Measurements from ENCODE around the gene MAGEA11.
"Not testable (repeated sequence)": the region's sequence is repeated elsewhere in the genome, so short reads cannot be mapped to it uniquely, and the experiment has no call there.

Gene MAGEA11

DNA sequence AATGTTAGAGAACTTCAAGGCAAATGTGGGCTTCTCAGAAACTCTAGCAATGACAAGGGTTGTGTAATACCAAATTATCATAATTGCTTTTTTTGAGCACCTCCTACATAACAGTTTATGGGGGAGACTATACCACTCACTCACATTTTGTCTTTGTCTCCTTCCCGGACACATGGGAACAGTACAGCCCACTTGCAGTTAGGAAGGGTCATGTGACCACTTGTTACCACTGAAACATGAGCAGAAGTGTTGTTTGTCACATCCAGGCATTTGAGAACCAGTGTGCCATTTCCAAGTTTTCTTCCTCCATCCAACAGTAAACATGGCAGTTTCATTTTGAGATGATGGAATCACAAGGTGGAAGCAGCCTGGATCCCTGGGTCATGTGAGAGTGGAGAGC is 6.9 kb downstream of the MAGEA11 start:
- DNase-seq (ENCODE audit: low read depth), result no peak

DNA sequence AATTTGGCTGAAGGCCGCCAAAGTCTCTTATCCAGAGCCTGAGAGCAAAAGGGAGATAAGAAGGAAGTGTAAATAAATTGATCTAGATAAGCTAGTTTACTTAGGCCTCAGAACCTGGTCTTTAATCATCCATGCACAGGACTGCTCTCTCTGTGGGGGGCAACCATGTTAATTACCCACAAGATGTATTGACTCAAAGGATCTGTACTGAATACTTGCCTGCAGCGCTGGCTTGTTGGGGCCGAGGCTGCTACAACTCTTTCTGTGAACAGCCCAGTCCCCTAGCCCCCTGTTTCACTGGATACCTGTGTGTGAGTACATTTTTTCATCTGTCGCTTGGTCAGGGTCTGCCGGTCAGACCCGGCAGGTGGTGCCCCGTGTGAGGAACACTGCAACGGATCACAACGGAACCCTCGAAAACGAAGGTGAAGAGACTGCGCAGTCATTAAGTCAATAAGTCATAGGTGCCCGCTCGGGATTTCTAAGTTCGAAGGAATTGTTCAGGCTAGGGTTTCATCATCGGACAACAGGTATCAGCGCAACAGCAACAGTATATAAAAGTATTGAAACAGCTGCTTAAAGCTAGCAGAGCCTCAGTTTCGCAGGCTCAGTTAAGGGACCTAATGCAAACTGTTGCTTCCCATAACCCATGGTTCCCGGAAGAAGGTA is 8.3 kb downstream of the MAGEA11 start:
- DNase-seq (ENCODE audit: low read depth), result no peak

DNA sequence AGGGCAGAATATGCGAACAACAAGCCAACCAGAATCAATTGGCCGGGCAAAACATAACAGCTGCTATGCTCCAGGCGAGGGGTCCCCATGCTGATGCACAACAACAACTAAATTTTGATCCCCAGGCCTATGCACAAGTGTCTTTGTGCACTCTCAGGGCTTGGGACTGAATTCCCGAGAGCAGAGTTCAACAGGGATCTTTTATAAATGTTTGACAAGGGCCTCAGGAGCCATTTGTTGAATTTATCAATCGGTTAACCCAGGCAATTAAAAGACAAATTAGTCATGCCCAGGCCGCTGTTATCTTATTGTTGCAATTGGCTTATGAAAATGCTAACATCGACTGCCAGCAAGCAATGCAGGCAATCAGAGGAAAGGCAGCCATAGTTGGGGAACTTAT is 9.4 kb downstream of the MAGEA11 start:
- DNase-seq (ENCODE audit: low read depth), result not testable (repeated sequence)

DNA sequence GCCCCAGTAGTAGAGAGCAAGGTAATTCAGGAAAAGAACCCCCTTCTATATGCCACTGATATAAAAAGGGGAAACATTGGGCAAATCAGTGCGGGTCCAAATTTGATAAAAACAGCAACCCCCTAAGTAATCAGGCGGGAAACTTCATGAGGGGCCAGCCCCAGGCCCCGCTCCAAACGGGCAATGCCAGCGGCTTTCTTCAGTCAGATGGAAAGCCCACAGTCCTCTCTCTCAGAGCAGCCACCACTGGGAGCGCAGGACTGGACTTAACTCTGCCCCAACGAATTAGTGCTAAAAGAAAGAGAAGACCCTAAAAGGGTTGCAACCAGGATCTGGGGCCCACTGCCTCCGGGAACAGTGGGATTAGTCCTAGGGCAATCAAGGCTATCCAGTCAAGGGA is 9.9 kb downstream of the MAGEA11 start:
- no peak for DNase-seq (ENCODE audit: low read depth)

DNA sequence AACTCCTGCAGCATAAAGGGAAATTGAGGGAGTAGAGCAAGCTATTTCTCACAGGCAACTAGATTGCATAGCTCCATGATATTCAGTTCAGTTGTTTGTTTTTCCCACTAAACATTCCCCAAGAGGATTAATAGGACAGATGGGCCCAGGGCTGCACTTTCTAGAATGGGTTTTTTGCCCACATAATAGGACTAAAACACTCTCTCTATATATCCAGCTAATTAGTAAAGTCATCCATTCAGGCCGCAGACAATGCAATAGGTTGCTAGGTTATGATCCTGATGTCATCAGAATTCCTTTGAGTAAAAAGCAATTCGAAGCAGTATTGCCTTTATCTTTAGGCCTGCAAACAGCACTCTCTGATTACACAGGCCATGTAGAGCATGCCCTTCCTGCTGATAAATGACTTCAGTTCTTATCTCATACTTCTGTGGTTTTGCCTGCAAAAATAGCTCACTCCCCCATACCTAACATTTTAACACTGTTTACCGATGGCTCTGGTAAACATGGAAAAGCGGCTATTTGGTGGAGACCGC is 11.8 kb downstream of the MAGEA11 start:
- DNase-seq (ENCODE audit: low read depth), result not testable (repeated sequence)

DNA sequence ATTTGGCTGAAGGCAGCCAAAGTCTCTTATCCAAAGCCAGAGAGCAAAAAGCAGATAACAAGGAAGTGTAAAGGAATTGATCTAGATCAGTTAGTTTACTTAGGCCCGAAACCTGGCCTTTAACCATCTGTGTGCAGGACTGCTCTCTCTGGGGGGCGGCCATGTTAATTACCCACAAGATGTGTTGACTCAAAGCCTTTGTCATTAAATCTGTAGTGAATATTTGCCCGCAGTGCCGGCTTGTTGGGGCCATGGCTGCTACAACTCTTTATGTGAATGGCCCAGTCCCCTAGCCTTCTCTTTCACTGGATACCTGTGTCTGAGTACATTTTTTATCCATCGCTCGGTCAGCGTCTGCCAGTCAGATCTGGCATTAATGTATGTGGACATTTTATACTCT is 15.4 kb downstream of the MAGEA11 start:
- DNase-seq (ENCODE audit: low read depth), result not testable (repeated sequence)

DNA sequence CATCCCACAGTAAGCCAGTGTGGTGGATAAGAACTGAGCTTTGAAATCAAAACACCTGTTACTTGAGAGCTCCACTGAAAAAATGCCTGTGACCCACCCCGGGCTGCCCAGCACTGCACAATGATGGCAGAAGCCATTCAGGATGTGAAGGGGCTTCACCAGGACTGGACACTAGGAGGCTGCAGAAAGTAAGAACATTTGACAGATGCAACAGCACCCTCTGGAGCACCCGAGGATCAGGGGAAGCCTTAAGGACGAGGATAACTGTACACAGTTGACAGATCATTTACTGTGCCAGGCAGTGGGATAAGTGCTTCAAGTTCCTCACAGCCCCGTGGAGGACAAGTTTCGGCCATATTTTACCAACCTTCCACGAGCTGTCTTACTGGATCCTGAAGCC is 30.4 kb downstream of the MAGEA11 start:
- DNase-seq (ENCODE audit: low read depth), result not testable (repeated sequence)

DNA sequence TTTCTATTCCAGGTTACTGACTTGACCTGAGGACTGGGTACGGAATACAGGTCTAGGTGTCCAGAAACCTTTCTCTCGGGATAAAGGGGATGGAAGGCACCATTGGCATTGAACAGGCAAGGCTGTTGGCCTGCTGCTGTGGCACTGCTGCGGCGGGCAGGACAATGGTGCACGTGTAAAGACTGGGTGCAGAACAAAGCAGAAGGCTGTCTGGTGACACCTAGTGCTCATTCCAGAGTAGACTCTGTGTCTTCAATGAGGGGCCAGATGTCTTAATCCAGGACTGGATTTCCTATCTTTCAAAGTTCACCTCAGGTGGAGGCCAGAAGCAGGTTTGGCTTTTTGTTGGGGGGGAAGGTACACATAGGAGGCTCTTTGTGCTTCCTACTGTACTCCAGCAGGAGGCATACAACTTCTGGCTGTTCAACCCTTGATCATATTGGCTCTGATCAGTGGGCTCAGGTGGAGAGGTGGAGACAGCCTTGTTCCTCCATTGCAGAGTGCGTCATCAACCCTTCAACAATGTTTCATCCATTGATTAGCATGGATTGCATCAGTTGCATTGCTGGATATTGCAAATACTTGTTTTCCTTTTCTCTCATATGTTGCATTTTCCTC is 34.6 kb downstream of the MAGEA11 start:
- not testable (repeated sequence) for DNase-seq (ENCODE audit: low read depth)

DNA sequence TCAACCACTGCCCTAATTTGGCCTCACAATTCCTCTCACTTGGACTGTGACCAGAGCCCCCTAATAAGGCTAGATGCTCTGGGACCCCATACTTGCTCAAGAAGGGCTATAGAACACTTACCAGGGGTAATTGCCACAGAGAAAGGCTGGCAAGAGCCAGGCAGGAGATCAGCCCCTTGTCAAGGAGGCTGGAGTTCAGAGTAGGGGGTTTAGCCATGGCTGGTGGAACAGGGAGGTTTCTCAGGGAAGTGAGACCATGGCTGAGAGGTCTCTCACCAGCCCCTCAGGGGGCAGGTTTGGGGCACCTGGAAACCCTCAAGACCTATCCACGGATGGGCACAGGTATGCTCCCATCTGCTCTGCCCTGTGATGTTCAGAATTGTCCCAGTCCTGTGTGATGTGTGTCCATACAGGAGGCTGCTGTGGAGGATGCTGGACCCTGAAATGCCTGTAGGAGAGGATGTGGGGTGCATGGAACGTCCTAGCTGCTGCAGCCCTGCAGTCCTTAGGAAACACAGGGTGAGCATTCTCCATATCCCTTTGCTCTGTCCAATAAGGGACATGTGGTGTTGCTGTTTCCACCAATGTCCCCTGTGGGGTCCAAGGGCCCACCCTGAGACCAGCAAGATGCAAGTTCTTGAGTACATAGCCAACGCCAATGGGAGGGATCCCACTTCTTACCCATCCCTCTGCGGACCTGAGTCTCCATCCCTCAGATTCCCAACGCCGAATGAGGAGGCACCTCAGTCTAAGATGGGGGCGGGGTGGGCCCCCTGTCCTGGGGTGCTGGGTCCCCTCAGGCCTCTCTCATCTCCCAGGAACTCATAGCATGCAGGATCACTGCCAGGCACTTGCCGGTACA is 45.6 kb downstream of the MAGEA11 start:
- no peak for DNase-seq (ENCODE audit: low read depth)

DNA sequence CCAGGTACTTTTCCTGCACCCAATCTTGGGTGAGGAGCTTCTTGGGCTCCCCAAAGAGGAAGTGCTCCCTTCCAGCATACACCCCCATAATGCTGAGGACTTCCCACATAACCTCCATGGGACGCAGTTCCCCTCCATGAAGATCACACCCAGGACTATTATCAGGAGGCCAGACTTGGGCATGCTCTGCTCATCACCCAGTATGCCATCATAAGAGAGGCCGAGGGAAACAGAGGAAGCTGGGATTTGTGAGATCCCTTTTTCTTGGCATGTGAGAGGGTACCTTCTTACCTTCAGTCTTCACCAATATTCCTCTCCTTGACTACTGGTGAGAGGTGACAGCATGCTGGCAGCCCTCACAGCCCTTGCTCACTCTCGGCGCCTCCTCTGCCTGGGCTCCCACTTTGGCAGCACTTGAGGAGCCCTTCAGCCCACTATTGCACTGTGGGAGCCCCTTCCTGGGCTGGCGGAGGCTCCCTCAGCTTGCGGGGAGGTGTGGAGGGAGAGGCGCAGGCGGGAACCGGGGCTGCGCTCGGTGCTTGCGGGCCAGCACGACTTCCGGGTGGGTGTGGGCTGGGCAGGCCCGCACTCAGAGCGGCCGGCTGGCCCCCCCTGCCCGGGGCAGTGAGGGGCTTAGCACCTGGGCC is 46.3 kb downstream of the MAGEA11 start:
- DNase-seq (ENCODE audit: low read depth), result no peak

DNA sequence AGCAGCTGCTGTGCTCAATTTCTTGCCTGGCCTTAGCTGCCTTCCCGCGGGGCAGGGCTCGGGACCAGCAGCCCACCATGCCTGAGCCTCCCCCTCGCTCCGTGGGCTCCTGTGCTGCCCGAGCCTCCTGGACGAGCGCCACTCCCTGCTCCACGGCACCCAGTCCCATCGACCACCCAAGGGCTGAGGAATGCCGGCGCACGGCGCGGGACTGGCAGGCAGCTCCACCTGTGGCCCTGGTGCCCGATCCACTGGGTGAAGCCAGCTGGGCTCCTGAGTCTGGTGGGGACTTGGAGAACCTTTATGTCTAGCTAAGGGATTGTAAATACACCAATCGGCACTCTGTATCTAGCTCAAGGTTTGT is 46.8 kb downstream of the MAGEA11 start:
- not testable (repeated sequence) for DNase-seq (ENCODE audit: low read depth)

DNA sequence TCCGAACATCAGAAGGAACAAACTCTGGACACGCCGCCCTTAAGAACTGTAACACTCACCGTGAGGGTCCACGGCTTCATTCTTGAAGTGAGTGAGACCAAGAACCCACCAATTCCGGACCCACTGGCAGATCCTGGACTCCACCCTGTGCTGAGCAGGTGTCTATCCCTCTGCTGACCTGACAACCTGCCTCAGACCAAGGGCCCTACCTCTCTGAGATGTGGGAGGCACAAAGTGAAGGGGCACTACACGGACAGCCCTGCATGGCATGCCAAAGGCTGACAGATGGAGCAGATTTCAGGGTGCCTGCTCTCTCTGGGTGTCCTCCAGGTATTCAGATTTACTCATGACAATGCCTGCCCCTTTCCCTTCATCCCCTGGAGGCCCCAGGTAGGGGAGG is 48.0 kb downstream of the MAGEA11 start:
- no peak for DNase-seq (ENCODE audit: low read depth)

DNA sequence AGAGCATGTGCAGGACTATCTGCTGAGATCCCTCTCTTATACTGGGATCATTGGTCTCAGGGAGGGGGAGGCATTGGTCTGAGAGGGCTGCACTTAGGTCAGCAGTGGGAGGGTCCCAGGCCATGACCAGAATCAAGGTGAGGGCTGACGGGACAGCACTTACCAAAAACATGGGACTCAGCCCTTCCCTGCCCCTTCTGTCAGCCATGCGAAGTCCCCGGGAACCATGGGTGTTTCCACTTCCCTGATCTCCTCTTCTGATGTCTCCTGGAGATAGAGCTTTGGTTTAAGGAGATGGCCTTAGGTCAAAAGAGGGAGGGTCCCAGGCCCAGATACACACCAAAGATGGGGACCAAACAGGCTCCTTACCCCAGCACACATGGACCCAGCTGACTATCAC is 49.1 kb downstream of the MAGEA11 start:
- DNase-seq (ENCODE audit: low read depth), result no peak

DNA sequence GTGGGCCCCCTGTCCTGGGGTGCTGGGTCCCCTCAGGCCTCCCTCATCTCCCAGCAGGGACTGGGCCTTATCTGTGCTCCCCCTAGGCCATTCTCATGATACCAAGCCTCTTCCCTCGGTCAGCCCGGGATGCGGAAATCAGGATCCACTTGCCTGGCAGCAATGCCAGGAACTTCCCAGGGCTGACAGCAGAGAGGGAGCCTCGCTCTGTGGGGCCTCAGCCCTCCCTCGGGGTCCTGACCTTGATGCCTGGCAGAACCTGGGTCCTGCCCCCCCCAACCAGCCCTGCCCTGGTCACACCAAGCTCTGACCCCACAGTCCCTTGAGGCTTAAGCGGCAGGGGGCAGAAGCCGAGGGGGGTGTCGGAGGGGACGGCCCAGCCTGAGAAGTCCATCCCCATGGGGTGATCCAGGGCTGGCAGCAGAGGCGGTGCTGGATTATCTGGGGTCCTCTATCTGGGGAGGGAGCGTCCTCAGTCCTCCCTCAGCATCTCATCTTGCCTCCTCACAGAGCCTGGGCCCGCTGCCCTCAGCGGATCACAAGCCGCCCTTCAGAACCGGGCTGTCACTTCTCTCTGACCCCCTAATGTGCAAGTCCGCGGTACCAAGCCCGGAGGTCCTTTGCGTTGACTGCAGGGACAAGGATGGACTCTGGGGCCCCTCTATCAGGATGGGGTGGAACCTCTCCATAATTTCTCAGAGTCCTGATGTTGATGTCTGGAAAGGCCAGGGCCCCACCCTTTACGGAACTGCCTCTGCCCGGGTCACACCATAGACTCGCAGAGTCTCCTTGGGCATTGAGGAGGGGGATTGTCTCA is 50.2 kb downstream of the MAGEA11 start:
- not testable (repeated sequence) for DNase-seq (ENCODE audit: low read depth)

DNA sequence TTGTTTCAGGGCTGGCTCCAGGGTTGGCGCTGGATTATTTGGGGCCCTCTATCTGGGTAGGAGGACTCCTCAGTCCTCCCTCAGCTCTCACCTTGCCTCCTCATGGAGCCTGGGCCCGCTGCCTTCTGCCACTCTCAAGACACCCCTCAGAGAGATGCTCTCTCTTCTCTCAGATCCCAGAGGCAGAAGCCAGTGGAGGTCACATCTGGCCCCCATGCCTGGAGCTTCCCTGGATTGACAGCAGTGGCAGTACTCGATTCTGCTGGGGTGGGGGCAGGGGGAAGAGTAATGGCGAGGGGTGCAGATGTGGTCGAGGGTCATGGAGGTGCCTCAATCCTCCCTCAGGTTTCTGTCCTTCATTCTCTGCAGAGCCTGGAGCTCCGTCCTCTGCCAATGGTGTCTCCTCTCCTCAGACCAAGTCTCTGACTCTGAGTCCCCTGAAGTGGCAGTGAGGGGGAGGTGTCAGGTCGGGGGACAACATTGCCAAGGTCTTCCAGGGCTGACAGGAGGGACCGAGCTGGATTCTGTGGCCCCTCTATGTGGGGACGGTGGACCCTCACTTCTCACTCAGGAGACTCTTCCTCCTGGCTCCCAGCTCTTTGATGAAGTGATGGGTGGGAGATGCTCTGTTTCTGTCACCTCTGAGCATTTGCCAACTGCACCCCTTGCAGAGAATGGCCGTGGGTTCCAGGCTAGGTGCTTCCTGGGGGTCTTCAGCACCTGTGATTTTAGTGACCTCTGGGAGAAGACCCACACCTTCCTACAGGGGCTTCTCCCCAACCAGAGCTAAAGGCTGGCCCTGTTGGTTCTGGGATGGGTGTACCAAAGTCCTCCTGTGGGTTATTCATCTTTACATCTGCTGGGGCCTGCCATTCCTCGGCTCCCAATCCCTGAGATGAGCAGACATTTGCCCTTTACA is 51.1 kb downstream of the MAGEA11 start:
- no peak for DNase-seq (ENCODE audit: low read depth)
